ENCODE results near the gene MDH1.
"Not testable (repeated sequence)": the region's sequence is repeated elsewhere in the genome, so short reads cannot be mapped to it uniquely, and the experiment has no call there.

Gene MDH1

DNA sequence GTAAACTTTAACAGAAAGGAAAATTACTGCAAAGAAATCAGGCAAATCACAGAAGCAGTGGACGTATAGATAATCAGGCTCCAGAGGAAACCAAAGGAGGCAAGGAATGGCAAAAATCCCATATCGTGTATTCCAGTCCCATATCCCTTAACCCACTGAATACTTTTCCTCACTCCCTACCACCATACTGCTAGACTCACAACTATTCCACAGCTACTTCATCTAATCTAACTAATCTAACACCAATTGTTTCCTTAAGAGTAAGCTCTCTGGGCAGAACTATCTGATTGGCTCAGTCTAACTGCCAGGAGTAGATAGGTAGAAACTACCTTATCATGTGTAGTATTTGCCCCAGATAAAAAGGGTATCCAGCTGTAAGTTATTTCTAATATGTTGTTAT is 16.8 kb upstream of the MDH1 start:
- H3K9me3 ChIP-seq (ENCODE audit: control insufficient read depth, insufficient read depth, low read depth, low read length), result no peaks in the 10 kb centered on the region
- H3K36me3 ChIP-seq (ENCODE audit: control insufficient read depth in 2 of 2, insufficient read depth in 1 of 2, low read length in 2 of 2), result no peaks in the 10 kb centered on the region
- no peak overlapping the region for H3K27ac ChIP-seq (ENCODE audit: extremely low read depth, low read depth, low read length)
- TF ChIP-seq ZSCAN18 (tag by site-specific recombination; IDR thresholded peaks at IDR 0.05) (no peak), SETDB1 (IDR thresholded peaks at IDR 0.05; ENCODE audit: insufficient read length, low read length) (no peak), SCRT2 (tag by site-specific recombination; IDR thresholded peaks at IDR 0.05) (no peak), ZNF398 (tag by site-specific recombination; IDR thresholded peaks at IDR 0.05) (no peak), ZNF24 (tag by site-specific recombination; IDR thresholded peaks at IDR 0.05) (no peak), GLI4 (tag by site-specific recombination; IDR thresholded peaks at IDR 0.05) (no peak), YY2 (tag by site-specific recombination; IDR thresholded peaks at IDR 0.05) (no peak), ZNF157 (tag by site-specific recombination; IDR thresholded peaks at IDR 0.05) (no peak), TCF7L2 (IDR thresholded peaks at IDR 0.05; ENCODE audit: borderline replicate concordance, low read depth, low read length) (no peak), KLF10 (tag by site-specific recombination; IDR thresholded peaks at IDR 0.05) (no peak), TRIM28 (IDR thresholded peaks at IDR 0.05; ENCODE audit: borderline replicate concordance, low read length) (no peak), ZNF701 (tag by site-specific recombination; IDR thresholded peaks at IDR 0.05) (no peak), ZNF394 (tag by site-specific recombination; IDR thresholded peaks at IDR 0.05; ENCODE audit: borderline replicate concordance) (no peak), ZNF140 (tag by site-specific recombination; IDR thresholded peaks at IDR 0.05) (no peak), ZNF274 (IDR thresholded peaks at IDR 0.05; ENCODE audit: low read length) (no peak), ZNF274 (tag by site-specific recombination; IDR thresholded peaks at IDR 0.05; ENCODE audit: borderline replicate concordance) (no peak)
- TF ChIP-seq, protein P1, sequence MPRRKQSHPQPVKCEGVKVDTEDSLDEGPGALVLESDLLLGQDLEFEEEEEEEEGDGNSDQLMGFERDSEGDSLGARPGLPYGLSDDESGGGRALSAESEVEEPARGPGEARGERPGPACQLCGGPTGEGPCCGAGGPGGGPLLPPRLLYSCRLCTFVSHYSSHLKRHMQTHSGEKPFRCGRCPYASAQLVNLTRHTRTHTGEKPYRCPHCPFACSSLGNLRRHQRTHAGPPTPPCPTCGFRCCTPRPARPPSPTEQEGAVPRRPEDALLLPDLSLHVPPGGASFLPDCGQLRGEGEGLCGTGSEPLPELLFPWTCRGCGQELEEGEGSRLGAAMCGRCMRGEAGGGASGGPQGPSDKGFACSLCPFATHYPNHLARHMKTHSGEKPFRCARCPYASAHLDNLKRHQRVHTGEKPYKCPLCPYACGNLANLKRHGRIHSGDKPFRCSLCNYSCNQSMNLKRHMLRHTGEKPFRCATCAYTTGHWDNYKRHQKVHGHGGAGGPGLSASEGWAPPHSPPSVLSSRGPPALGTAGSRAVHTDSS (tag by site-specific recombination; IDR thresholded peaks at IDR 0.05), result no peak
- CTCF ChIA-PET, result no interaction called here
- no peaks in the 10 kb centered on the region for H3K4me1 ChIP-seq (ENCODE audit: control insufficient read depth, insufficient read depth, low read length)
- POLR2A ChIA-PET, result no interaction called here
- H3K4me3 ChIP-seq (ENCODE audit: low read depth, low read length), result no peak overlapping the region

GRCh38 chr2:63573026-63573425 is 15.7 kb upstream of the MDH1 start:
- H3K36me3 ChIP-seq (ENCODE audit: control insufficient read depth in 2 of 2, insufficient read depth in 1 of 2, low read length in 2 of 2); H3K9me3 ChIP-seq (ENCODE audit: control insufficient read depth, insufficient read depth, low read depth, low read length); H3K4me3 ChIP-seq (ENCODE audit: low read depth, low read length); CTCF ChIA-PET; POLR2A ChIA-PET; H3K4me1 ChIP-seq (ENCODE audit: control insufficient read depth, insufficient read depth, low read length); H3K27ac ChIP-seq (ENCODE audit: extremely low read depth, low read depth, low read length): not testable (repeated sequence)

DNA sequence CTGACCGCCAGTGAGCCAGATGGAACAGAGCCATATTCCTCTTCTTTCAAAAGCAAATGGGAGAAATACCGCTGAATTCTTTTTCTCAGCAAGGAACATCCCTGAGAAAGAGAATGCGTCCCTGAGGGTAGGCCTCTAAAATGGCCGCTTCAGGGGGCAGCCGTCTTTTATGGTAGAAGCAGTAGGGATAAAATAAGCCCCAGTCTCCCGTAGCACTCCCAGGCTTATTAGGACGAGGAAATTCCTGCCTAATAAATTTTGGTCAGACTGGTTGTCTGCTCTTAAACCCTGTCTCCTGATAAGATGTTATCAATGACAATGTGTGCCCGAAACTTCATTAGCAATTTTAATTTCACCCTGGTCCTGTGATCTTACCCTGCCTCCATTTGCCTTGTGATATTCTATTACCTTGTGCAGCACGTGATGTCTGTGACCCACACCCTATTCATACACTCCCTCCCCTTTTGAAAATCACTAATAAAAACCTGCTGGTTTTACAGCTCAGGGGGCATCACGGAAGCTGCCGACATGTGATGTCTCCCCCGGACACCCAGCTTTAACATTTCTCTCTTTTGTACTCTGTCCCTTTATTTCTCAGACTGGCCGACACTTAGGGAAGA is 14.9 kb upstream of the MDH1 start:
- H3K36me3 ChIP-seq (ENCODE audit: control insufficient read depth in 2 of 2, insufficient read depth in 1 of 2, low read length in 2 of 2); POLR2A ChIA-PET; H3K9me3 ChIP-seq (ENCODE audit: control insufficient read depth, insufficient read depth, low read depth, low read length); CTCF ChIA-PET; H3K4me1 ChIP-seq (ENCODE audit: control insufficient read depth, insufficient read depth, low read length); H3K4me3 ChIP-seq (ENCODE audit: low read depth, low read length); H3K27ac ChIP-seq (ENCODE audit: extremely low read depth, low read depth, low read length): not testable (repeated sequence)

Data from HEK293 (cell line).